ENCODE results near the gene CPA2. TPM values are rescaled to one million over a fixed set of nuclear protein-coding genes. Genes with fewer than 3 reads are reported as not detected.

Gene CPA2
- total RNA-seq, 2 experiments from 2014 or later, result not detected

- no peak for ATAC-seq
- Mint-ChIP-seq H3K4me3 (no peak overlapping the region), H3K9me3 (ENCODE audit: low read depth) (no peaks in the 10 kb centered on the region), H3K27me3 (peaks cover 11% of the 10 kb centered on the region), H3K36me3 (no peaks in the 10 kb centered on the region), H3K27ac (no peak overlapping the region), H3K4me1 (no peaks in the 10 kb centered on the region)
- CTCF ChIA-PET, result interaction anchor here (0.6 kb wide), 1 partner anchor 229 kb away, joined by 3 read pairs; no protein-coding TSS in a partner anchor
- no peak for DNase-seq
Observed at GRCh38 chr7:130268463-130269317, 2.0 kb downstream of the CPA2 start.

DNA sequence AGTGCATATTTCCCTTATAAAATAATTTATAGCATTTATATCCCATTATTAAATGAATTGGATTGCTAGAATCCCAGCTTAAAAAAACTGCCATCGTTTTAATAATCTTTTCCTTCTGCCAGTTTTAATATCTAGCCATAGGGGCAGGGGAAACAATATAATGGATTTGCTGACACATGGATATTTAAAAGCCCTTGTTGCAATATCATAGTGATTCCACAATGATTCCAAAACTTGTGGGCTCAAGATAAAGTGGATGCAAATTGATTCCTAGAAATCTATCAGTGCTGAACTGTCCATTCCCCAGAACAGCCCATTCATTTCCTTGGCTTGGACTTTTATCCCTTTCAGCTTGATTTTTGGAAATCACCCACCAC is 2.6 kb downstream of the CPA2 start:
- no peak overlapping the region for H3K4me3 Mint-ChIP-seq
- H3K9me3 Mint-ChIP-seq (ENCODE audit: low read depth), result no peaks in the 10 kb centered on the region
- no peak overlapping the region for H3K27ac Mint-ChIP-seq
- ATAC-seq (no peak), DNase-seq (no peak)
- peaks cover 17% of the 10 kb centered on the region for H3K27me3 Mint-ChIP-seq
- CTCF ChIA-PET, result interaction anchor here (0.6 kb wide), 1 partner anchor 230 kb away, joined by 3 read pairs; no protein-coding TSS in a partner anchor
- no peaks in the 10 kb centered on the region for H3K36me3 Mint-ChIP-seq
- H3K4me1 Mint-ChIP-seq, result no peaks in the 10 kb centered on the region

DNA sequence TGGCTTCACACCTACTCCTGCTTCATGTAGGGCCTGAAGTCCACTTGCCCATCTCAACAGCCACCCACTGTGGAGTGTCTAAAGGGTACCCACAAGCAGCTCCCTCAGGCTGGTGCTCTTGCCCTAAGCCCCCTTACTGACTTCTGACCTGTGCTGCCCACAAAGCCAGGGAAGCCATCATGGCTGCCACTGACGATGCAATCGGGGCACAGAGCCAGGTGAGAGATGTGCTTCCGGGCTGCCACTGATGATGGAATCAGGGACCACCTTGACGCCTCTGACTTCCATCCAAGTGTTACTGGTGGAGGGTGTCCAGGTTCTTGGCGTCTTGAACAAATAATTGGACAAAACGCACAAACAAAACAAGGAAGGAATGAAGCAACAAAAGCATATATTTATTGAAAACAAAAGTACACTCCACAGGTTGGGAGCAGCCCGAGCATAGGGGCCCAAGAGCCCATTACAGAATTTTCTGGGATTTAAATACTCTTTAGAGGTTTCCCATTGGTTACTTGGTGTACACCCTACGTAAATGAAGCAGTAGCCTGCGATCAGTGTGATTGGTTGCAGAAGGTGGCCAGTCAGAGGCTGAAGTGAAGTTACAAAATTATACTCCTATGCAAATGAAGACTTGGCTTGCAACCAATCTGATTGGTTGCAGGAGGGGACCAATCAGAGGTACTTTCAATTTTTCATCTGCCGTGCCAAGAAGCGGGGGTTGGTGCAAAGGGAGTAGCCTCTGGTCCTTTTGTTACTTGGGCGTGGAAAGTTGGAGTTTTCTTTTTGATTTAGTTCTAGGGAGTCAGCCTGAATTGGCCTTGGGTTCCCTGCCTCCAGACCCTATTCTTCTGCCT is 4.5 kb downstream of the CPA2 start:
- Mint-ChIP-seq H3K27ac (no peak overlapping the region), H3K4me1 (no peaks in the 10 kb centered on the region), H3K27me3 (peaks cover 22% of the 10 kb centered on the region), H3K36me3 (no peaks in the 10 kb centered on the region), H3K9me3 (ENCODE audit: low read depth) (no peaks in the 10 kb centered on the region), H3K4me3 (no peak overlapping the region)
- CTCF ChIA-PET, result no interaction called here
- DNase-seq (no peak), ATAC-seq (no peak)

GRCh38 chr7:130272381-130273080 is 5.9 kb downstream of the CPA2 start:
- no peaks in the 10 kb centered on the region for H3K36me3 Mint-ChIP-seq
- ATAC-seq (no peak), DNase-seq (no peak)
- no peak overlapping the region for H3K27ac Mint-ChIP-seq
- no peaks in the 10 kb centered on the region for H3K9me3 Mint-ChIP-seq (ENCODE audit: low read depth)
- CTCF ChIA-PET, result no interaction called here
- peaks cover 19% of the 10 kb centered on the region for H3K27me3 Mint-ChIP-seq
- H3K4me1 Mint-ChIP-seq, result peaks cover 11% of the 10 kb centered on the region
- H3K4me3 Mint-ChIP-seq, result no peak overlapping the region

GRCh38 chr7:130273081-130273932 is 6.6 kb downstream of the CPA2 start:
- no peak for DNase-seq
- Mint-ChIP-seq H3K27ac (no peak overlapping the region), H3K27me3 (peaks cover 18% of the 10 kb centered on the region), H3K4me3 (no peak overlapping the region), H3K9me3 (ENCODE audit: low read depth) (no peaks in the 10 kb centered on the region), H3K36me3 (no peaks in the 10 kb centered on the region), H3K4me1 (peaks cover 12% of the 10 kb centered on the region)
- ATAC-seq, result no peak
- CTCF ChIA-PET, result interaction anchor here (0.6 kb wide), 1 partner anchor 140 kb away, joined by 4 read pairs; no protein-coding TSS in a partner anchor

DNA sequence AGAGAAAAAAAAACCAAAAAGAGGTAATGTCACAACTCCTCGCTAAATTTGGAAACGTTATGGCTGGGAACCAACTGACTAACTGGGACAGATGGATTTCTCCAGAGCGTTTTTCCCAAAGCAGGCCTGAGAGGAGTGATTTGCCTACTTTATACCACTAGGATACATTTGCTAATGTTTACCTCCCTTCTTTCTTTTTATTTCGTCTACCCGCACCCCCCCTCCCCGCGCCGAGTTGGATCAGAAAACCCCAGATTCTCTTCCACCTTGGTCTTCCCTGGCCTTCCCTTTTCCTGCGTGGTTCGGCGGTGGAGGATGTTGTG is 7.2 kb downstream of the CPA2 start:
- Mint-ChIP-seq H3K9me3 (ENCODE audit: low read depth) (no peaks in the 10 kb centered on the region), H3K4me3 (no peak overlapping the region), H3K36me3 (no peaks in the 10 kb centered on the region), H3K27me3 (peaks cover 17% of the 10 kb centered on the region), H3K4me1 (peaks cover 12% of the 10 kb centered on the region), H3K27ac (no peak overlapping the region)
- DNase-seq, result no peak
- CTCF ChIA-PET, result no interaction called here
- no peak for ATAC-seq

DNA sequence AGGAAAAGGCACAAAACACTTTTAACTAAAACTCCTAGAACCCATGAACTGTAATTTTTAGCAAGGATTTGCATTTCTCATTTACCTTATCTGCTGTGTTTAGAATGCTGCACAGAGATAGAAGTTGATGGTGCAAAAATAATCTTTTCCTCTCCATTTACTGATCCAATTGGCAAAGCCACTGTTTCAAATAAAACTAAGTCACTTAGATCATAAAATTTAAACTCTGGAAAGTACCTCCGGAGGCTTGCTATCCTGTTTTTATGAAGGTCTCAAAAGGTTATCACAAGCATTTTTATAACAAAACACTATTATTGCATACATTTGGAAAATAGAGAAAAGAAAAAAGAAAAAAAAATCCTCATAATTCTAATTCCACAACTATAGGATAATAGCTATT is 7.6 kb downstream of the CPA2 start:
- no peaks in the 10 kb centered on the region for H3K9me3 Mint-ChIP-seq (ENCODE audit: low read depth)
- no peak overlapping the region for H3K27ac Mint-ChIP-seq
- H3K27me3 Mint-ChIP-seq, result peaks cover 17% of the 10 kb centered on the region
- H3K36me3 Mint-ChIP-seq, result no peaks in the 10 kb centered on the region
- DNase-seq (no peak), ATAC-seq (no peak)
- CTCF ChIA-PET, result no interaction called here
- H3K4me3 Mint-ChIP-seq, result no peak overlapping the region
- peaks cover 12% of the 10 kb centered on the region for H3K4me1 Mint-ChIP-seq

DNA sequence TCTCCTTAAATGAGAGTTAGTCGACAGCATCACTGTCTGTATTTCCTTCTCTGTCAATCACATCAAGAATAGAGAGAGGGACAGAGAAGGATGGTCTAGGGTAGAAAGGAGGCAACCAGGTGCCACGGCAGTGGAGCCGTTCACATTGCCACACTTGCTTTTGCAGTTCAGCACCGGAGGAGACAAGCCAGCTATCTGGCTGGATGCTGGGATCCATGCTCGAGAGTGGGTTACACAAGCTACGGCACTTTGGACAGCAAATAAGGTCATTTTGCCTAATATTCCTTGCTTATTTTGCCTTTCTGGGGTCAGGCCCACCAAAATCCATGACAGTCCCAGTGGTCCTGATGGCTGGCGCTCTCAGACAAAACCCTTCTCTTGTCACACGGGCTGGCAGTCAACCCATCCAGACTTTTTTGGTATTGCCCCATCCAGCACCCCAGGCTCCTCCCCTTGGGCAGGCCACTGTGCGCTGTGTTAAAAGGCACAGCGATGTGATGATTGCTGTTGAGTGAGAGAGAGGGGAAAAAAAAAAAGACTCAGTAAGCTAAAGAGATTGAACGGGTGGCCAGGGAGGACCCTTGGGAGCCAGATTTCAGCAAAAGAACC is 8.4 kb downstream of the CPA2 start:
- H3K36me3 Mint-ChIP-seq, result no peaks in the 10 kb centered on the region
- H3K4me3 Mint-ChIP-seq, result no peak overlapping the region
- ATAC-seq, result no peak
- H3K9me3 Mint-ChIP-seq (ENCODE audit: low read depth), result no peaks in the 10 kb centered on the region
- H3K4me1 Mint-ChIP-seq, result peaks cover 12% of the 10 kb centered on the region
- peaks cover 17% of the 10 kb centered on the region for H3K27me3 Mint-ChIP-seq
- H3K27ac Mint-ChIP-seq, result no peak overlapping the region
- CTCF ChIA-PET, result no interaction called here
- DNase-seq, result no peak

DNA sequence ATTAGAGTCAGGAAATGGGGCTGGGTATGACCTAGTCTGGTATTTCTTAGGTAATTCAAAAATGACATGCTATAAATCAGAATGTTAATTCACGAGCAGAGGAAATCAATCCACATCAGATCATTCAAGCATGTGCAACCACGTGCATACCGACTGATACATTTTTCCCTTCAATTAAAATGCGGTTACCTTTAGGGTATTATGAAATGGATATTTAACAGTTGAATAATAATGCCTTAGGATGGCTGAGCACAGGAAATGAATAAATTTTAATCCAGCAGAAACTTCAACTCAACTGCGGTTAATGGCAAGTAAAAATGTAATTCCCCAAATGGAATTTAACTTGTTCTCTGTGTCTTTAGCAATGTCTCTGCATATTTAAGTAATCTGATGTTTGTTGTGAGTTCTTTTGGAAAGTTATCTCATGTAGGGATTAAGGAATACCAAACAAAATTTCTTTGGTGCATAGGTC is 9.2 kb downstream of the CPA2 start:
- peaks cover 17% of the 10 kb centered on the region for H3K27me3 Mint-ChIP-seq
- no peak for DNase-seq
- H3K36me3 Mint-ChIP-seq, result no peaks in the 10 kb centered on the region
- H3K27ac Mint-ChIP-seq, result no peak overlapping the region
- ATAC-seq, result no peak
- CTCF ChIA-PET, result no interaction called here
- no peak overlapping the region for H3K4me3 Mint-ChIP-seq
- no peaks in the 10 kb centered on the region for H3K9me3 Mint-ChIP-seq (ENCODE audit: low read depth)
- H3K4me1 Mint-ChIP-seq, result peaks cover 12% of the 10 kb centered on the region

- DNase-seq (no peak), ATAC-seq (no peak)
- no peaks in the 10 kb centered on the region for H3K36me3 Mint-ChIP-seq
- H3K27me3 Mint-ChIP-seq, result peaks cover 17% of the 10 kb centered on the region
- CTCF ChIA-PET, result interaction anchor here (1.5 kb wide), 1 partner anchor 481 kb away, joined by 3 read pairs; no protein-coding TSS in a partner anchor
- no peak overlapping the region for H3K27ac Mint-ChIP-seq
- H3K4me1 Mint-ChIP-seq, result peaks cover 12% of the 10 kb centered on the region
- H3K9me3 Mint-ChIP-seq (ENCODE audit: low read depth), result no peaks in the 10 kb centered on the region
- no peak overlapping the region for H3K4me3 Mint-ChIP-seq
Observed at GRCh38 chr7:130276796-130277762, 10.4 kb downstream of the CPA2 start.

GRCh38 chr7:130277763-130278643 is 11.3 kb downstream of the CPA2 start:
- no peaks in the 10 kb centered on the region for H3K9me3 Mint-ChIP-seq (ENCODE audit: low read depth)
- no peak overlapping the region for H3K27ac Mint-ChIP-seq
- peaks cover 17% of the 10 kb centered on the region for H3K27me3 Mint-ChIP-seq
- CTCF ChIA-PET, result interaction anchor here (1.5 kb wide), 1 partner anchor 480 kb away, joined by 3 read pairs; no protein-coding TSS in a partner anchor
- H3K4me3 Mint-ChIP-seq, result no peak overlapping the region
- H3K4me1 Mint-ChIP-seq, result peaks cover 12% of the 10 kb centered on the region
- DNase-seq, result no peak
- no peaks in the 10 kb centered on the region for H3K36me3 Mint-ChIP-seq
- no peak for ATAC-seq

Data from activated CD8-positive, alpha-beta memory T cell treated with anti-CD3 and anti-CD28 coated beads, Interleukin-2, amount 10 ng/mL, durations not matched to agents 7 days and 5 days (primary cell).